HG03432 (cell line): Measurements from ENCODE around the gene CAPN9.
"Not testable (repeated sequence)": the region's sequence is repeated elsewhere in the genome, so short reads cannot be mapped to it uniquely, and the experiment has no call there.

Experiments used
- ATAC-seq: cut with Tn5 transposase; IDR thresholded peaks from one replicate; pipeline ENCODE4 v1.9.1; 2021; ENCODE audit warnings: mild to moderate bottlenecking, moderate library complexity; ENCODE audit not compliant: unreplicated experiment

Gene CAPN9, protein sequence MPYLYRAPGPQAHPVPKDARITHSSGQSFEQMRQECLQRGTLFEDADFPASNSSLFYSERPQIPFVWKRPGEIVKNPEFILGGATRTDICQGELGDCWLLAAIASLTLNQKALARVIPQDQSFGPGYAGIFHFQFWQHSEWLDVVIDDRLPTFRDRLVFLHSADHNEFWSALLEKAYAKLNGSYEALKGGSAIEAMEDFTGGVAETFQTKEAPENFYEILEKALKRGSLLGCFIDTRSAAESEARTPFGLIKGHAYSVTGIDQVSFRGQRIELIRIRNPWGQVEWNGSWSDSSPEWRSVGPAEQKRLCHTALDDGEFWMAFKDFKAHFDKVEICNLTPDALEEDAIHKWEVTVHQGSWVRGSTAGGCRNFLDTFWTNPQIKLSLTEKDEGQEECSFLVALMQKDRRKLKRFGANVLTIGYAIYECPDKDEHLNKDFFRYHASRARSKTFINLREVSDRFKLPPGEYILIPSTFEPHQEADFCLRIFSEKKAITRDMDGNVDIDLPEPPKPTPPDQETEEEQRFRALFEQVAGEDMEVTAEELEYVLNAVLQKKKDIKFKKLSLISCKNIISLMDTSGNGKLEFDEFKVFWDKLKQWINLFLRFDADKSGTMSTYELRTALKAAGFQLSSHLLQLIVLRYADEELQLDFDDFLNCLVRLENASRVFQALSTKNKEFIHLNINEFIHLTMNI

DNA sequence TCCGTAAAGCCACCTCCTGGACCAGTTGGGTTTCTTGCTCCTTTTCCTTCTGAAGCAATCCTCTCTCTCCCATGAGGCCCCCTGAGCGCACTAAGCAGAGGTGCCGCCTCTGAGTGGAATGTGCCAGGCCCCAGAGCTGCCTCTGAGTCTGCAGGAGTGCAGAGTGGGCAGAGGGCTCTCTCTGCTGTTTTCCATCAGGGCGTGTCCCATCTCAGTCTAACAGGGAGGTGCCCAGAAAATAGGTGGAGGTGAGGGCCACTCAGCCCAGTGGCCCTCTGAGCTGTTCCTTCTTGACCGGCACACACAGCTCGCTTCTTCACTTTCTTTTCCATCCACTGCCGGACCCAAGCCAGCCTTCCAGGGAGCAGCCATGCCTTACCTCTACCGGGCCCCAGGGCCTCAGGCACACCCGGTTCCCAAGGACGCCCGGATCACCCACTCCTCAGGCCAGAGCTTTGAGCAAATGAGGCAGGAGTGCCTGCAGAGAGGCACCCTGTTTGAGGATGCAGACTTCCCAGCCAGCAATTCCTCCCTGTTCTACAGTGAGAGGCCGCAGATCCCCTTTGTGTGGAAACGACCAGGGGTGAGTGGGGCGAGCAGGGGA is at the start of gene CAPN9:
TSS of gene CAPN9 (plus strand) at position 262 of the 604 bp plus-strand sequence. CDS start at position 371, 109 bp downstream.
- ATAC-seq = no peak

DNA sequence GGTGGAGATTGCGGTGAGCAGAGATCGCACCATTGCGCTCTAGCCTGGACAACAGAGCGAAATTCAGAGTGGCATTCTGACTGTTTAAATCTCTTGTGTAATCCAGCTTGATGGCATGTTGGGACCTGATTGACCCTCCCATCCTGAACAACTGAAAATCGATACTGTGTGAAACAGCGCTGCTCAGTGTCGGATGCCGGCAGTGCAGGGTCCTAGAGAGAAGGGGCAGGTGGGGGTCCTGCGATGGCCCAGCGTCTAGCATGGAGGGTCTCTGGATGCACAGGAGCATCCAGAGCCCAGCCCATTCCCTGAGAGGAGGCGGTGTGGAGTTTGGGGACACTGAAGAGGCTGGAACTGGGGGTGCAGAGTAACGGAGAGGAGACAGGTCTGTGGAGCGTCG is 49.1 kb upstream of the CAPN9 start:
- no peak for ATAC-seq

DNA sequence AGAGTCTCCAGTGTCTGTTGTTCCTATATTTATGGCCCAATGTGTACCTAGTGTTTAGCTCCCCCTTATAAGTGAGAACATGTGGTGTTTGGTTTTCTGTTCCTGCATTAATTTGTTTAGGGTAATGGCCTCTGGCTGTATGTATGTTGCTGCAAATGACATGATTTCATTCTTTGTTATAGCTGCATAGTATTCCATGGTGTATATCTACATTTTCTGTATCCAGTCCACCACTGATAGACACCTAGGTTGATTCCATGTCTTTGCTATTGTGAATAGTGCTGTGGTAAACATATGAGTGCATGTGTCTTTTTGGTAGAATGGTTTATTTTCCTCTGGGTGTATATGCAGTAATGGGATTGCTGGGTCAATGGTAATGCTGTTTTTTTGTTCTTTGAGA is 48.2 kb upstream of the CAPN9 start:
- ATAC-seq = not testable (repeated sequence)

DNA sequence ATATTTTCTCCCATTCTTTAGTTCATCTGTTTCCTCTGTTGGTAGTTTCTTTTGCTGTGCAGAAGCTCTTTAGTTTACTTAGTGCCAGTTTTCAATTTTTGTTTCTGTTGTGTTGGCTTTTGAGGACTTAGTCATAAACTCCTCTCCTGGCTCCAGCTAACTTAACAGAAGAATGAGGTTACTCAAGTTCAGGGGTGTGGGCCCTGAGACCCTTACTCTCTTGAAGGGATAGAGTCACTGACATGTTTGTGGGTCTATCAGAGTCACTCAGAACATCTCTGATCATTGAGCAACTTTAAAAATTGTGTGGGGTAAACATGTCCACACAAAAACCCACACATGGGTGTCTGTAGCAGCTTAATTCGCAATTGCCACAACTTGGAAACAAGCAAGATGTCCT is 47.5 kb upstream of the CAPN9 start:
- no peak for ATAC-seq

DNA sequence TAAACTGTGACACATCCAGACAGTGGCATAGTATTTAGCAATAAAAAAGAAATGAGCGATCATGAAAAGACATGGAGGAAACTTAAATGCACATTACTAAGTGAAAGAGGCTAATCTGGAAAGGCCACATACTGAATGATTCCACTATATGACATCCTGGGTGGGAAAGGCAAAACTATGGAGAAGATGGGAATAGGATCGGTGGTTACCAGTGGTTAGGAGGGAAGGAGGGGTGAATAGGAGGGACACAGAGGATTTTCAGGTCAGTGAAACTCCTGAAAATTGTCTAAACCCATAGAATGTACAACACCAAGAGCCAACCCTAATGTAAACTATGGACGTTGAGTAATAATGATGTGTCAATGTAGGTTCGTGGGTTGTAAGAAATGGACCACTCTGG is 47.1 kb upstream of the CAPN9 start:
- no peak for ATAC-seq

DNA sequence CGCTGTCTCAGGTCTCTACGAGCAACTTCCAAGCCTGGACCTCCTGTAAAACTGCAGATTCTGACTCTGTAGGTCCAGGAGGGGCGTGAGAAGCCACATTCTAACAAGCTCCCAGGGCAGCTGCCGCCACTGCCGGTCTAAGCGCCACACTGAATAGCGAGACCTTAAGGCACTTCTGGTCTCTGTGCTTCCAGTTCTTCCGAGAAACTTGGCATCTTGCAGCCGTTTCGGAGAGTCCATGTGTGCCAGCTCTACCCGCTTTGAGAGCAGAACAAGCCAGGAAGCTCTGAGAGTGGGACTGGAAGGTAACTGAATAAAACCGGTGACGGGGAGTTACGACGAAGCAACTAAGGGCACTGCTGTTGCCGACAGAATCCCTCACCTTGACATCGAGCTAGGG is 45.8 kb upstream of the CAPN9 start:
- no peak for ATAC-seq

DNA sequence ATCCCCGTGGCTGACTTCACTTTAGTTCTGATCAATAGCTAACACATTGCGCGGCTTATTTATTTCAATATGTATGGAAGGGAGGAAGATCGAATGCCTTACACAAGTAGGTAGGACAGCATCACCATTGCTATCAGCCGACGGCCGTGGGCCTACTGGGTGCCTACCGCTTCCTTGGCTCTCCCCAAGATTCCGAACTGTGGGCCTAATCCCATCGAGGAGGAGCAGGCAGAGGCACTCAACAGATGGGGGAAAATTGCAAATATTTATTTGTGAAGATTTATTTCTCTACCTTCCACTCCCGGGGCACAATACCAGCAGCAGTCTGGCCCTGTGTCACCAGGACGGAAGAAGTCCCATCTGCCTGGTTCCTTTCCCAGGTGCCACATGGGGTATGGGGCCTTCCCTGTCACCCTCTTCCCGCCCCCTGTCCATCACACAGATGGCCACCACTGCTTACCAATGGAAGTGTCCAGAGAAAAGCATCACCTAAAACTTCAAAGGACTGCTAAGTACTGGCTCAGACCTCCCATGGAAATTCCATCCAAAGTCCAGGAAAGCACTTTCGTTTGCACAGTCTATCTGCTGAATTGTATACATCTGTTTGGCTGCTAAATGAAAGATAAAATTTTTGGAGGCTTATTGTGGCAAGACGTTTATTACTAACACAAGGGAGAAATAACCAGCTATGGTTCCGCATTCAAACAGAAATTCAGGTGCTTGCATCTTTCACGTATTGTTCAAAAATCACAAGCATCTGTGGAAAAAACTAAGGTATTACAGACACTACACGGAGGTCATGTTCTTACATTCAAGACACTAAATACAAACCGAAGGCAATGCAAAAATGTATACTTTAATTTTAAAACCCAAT is 45.1 kb upstream of the CAPN9 start:
- no peak for ATAC-seq

DNA sequence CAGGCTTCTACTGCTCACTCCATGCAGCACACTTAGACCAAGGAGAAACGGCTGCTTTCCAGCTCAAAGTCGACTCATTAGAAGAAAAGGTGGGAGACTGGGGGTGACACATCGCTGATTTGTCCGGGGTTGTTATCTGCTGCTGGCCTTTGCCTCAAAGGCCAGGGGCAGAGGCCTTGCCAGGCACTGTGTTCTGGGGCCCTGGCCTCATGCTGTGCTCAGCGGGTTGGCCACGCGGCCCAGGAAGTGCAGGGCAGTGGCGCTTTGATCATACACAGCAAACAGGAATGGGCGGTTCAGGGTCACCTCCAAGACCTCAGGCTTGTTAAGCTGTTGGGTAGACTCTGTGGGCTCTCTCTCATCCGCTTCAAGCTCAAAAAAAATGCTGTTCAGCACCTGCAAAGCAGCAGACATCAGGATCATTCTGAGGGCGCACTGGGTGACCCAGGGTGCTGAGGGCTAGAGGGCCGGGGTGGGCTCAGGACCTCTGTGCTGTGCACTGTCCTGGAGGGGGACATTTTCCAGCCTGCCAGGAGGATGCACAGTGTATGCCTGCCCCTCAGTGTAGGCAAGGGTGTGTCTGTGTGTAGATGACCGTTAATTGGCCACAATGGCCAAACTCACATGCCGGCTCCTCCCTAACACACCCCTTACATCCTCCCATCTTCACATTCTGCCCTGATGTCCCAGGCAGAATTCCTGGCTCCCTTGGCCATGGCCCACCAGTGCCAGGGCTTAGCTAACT is 44.1 kb upstream of the CAPN9 start:
- no peak for ATAC-seq

DNA sequence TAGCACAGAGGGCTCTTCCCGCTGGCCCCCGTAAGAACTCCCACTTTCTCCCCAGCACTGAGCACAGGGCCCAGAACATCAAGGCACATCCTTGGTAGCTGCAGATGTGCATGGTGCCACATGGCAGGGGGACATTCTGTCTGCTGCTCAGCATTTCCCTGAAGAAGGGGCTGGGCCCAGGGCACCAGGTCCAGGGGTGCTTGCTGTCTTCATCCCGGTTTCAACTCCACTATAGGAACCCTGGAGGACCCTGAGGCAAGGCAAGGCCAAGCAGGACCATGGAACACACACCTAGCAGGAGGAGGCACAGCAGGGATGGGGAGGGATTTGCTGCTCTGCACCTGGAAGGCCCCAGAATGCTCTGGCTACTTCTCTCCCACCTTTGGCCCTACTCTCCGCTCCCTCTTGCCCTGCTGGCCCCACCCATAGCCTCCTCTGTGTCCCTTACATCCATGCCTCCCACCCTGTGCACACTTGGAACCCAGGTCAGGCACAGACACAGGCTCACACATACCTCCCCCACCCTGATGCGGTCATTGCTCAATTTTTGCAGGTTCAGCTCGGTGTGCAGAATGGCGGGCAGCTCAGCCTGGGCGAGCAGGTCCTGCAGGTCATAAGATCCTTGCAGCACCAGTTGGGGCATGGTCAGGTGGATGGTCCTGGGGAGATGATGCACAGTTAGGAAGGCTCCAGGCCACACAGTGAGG is 43.4 kb upstream of the CAPN9 start:
- ATAC-seq = no peak

DNA sequence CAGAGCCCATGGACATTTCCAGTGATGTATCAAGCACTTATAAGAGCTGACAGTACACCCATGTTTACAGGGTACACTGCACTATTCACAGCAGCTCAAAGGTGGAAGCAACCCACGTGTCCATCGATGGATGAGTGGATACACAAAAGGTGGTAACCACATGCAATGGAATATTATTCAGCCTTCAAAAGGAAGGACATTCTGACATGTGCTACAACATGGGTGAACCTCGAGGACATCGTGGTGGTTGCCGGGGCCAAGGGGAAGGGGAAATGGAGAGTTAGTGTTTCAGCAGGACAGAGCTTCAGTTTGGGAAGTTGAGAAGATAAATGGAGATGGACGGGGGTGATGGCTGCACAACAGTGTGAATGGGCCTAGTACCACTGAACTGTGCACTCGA is 42.4 kb upstream of the CAPN9 start:
- no peak for ATAC-seq

DNA sequence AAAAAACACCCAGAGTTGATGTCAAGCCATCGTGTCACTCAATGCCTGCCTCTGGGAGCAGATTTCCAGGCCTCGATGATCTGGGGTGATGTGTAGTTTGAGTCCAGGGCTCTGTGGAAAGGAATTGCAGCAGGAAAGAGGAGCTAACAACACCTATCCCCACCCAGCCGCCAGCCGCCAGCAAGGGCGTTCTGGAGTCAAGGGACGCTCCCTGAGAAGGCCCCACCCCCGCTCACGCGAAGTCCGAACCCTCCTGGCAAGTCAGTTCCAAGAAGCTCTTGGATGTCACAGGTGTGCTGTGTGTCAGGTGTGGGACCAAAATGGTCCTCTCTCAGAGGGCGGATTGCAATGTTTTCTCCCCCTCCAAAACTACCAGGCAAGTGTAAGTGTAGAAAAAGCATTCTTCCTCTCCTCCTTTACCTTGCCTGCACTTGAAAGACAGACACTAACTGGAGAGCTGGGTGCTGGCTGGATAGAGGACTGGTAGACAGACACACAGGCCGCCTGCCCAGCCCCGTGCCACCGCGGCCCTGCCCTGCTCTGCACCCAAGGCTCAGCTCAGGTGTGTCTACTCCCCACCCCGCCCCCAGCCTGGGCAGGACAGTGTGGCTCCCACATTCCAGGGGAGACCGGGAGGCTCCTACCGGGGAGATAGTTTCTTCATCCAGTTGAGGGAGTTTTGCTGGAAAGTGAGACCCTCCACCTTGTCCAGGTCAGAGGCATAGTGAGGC is 41.7 kb upstream of the CAPN9 start:
- no peak for ATAC-seq

DNA sequence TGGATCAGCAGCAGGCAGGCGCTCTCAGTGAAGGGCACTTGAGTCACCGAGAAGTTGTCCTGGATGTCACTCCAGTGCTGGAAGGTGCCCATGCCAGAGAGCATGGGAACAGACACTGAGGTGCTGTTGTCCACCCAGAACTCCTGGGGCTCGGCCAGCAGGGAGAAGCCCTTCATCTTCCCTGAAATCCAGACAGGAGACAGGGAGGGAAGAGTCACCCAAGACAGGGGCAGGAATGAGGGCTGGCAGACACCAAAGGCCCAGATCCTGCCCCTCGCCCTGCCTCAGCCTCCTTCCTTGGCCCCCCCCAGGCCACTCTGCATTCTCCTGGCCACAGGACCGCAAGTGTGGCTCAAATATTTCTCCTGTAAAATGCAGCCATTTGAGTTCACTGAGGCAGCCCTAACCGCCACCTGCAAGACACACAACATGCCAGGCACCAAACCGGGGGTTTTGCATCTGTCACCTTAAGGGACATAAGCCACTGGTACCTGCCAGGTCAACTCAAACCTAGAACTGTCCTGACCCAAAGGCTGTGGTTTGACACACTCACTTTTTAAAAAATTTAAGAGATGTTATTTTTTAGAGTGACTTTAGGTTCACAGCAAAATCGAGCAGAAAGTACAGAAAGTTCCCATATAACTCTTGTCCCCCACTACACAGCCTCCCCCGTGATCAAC is 41.0 kb upstream of the CAPN9 start:
- ATAC-seq = no peak

DNA sequence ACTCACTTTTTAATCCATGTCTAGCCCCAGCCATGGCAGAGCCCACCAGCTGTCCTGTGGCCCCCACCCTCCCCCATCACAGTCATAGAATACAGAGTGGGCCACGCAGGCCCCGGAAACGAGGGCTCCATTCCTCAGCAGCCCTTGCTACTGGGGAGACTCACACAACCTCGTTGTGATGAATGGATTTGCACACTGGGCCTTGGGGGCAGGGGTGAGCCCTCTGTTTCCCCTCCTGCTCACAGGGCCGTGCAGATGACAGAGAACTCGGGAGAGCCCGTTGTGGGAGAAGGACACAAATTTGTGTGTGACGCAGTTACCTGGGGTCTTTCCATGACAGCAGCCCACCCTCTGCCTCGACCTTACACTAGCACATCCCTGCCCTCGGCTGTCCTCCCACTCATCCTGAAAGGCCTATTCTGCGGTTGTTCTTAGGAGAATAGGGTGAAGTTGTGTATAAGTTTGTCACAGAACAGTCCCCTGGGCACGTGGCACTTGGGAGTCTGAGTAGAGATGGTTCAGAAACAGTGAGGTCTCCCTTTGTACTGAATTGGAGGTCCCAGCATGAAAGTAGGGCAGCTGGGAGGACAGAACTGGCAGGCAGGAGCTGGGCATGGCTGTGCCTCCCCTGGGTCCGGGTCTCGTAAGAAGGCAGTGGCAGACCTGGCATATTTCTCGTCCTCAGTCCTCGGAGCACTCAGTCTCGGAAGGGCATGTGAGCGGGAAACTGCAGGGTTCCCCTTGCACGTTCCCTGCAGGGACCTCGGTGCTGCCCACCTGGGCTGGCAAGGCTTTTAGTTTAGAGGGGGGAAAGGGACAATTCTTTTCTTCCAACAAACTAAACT is 40.1 kb upstream of the CAPN9 start:
- ATAC-seq = no peak

DNA sequence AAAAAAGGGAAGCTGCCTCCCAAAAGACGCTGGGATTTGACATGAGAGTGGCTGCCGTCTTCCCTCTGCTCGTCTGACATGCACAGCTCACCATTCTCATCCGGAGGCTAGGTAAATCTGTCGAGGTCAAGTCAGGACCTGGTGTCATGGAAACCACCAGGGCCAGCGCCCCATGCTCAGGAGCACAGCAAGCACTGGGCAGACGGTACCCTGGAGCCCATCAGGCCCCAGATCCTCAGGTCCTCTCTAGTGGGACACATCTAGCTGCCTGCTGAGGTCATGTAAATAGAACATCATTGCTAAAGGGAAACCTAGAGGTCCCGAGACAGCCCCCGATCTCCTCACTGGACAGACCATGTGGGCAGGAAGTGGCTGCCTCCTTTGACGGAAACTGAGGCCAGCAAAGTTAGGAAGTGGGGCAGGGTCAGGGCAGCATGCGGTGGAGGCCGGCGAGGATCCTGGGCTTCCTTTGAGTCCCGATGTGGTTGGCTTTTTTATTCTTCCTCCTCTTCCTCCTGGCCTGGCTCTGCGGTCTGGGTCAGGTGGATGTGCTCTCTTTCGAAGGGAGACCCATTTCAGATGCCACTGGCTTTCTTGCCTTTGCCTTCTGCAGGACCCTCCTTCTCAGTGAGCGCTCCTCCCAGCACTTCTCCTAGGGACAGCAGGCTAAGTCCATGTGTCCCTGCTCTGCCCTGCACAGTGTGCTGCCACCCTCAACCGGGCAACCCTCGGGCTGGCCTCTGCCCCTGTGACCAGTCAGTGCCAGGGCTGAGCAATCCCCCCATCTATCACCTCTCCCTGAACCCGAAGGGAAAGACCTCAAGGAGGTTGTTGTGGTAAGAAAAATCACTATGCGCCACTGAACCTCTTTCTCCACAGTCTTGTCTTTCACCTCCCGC is 39.2 kb upstream of the CAPN9 start:
- no peak for ATAC-seq

DNA sequence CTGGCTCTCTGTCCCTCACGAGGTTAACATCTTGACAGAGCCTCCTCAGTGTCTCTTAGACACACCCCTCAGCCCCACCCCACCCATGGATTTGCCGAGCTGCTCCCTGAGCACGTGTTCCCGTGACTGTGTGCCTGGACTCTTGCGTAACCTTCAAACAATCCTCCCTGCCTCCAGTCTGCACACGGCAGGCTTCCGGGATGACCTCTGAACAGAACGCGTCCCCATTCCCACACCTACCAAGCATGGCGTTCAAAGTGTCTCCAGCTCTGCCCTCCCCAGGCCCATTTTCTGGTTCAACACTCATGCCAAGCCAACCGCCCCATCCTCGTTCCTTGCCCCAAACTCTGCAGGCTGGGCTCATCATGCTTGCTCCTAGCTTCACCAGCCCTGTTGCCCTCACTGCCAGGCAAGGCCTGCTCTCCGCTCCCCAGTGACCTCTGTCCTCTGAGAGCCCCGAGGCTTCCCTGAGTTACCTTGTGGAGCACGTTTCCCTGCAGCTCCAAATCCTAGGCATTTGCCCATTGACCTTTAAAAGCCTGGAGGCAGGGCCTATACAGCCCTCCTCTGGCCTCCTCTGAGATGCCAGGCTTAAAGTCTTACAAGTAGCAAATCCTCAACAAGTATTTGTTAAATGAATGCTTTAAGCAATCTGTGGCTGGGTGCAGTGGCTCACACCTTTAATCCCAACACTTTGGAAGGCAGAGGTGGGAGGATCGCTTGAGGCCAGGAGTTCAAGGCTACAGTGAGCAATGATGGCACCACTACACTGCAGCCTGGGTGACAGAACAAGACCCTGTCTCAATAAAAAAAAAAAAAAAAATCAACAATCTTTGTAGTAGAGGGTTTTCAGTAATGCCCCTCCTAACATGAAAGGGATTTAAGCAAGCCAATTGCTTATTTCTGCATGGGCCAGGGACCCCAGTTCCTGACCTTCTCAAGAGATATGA is 38.3 kb upstream of the CAPN9 start:
- no peak for ATAC-seq
